ENCODE results near the gene EYS. TPM values are rescaled to one million over a fixed set of nuclear protein-coding genes. Genes with fewer than 3 reads are reported as not detected.
A peak's percentile ranks its signal among the peaks of the same experiment; 100 is the strongest.

Gene EYS
- total RNA-seq, 1 experiment from 2014 or later, result not detected

DNA sequence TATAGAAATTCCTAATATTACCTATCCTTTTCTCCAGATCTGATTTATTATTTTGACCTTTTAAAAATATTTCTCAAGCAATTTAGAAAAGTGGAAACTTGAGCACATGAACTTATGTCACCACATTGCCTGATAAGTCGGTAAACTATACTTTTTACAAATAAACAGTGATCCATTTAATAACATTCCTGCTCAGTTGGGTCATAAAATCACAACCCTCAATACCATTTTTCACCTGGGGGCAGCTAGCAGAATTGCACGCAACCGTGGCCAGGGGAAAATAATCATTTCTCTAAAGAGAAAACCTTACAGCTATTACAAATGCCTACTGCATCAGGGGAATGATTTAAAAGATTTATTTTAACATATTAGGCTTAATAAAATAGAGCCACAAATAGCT, 1456.9 kb downstream of the EYS start:
- Histone ChIP-seq H3K9ac (ENCODE audit: extremely low read depth, insufficient read length, low read length) (no peak overlapping the region), H3K79me1 (ENCODE audit: insufficient read depth, low read depth, low read length, poor library complexity, severe bottlenecking) (no peaks in the 10 kb centered on the region), H2BK20ac (ENCODE audit: low read depth, low read length, poor library complexity, severe bottlenecking) (no peak overlapping the region), H3K23ac (ENCODE audit: insufficient read length, low read depth, low read length) (no peak overlapping the region), H4K20me1 (ENCODE audit: control insufficient read depth, insufficient read depth, insufficient read length) (no peaks in the 10 kb centered on the region), H2AK5ac (ENCODE audit: insufficient read length, low read length) (no peak overlapping the region), H3K18ac (ENCODE audit: insufficient read length, low read depth, low read length) (no peak overlapping the region), H3K14ac (ENCODE audit: insufficient read depth, low read length) (no peak overlapping the region), H3K4ac (ENCODE audit: low read depth, low read length) (no peak overlapping the region), H3K27ac (ENCODE audit: insufficient read length, low read depth, low read length) (no peak overlapping the region), H3K27me3 (ENCODE audit: insufficient read depth, low read length) (no peaks in the 10 kb centered on the region), H2AFZ (ENCODE audit: low read length) (no peak overlapping the region), H3K23me2 (ENCODE audit: insufficient read length, low read depth, low read length, poor library complexity, severe bottlenecking) (no peaks in the 10 kb centered on the region), H4K5ac (ENCODE audit: insufficient read length, low read depth, low read length) (no peak overlapping the region), H4K8ac (replicated peaks; ENCODE audit: insufficient read length, low read depth, low read length) (no peak overlapping the region), H3K9me3 (ENCODE audit: control insufficient read depth, low read depth, low read length) (no peaks in the 10 kb centered on the region), H2BK5ac (ENCODE audit: insufficient read length, low read length) (no peak overlapping the region), H2BK120ac (ENCODE audit: low read depth, low read length, poor library complexity, severe bottlenecking) (no peak overlapping the region), H3K79me2 (ENCODE audit: insufficient read depth, low read length) (no peaks in the 10 kb centered on the region), H2BK12ac (ENCODE audit: insufficient read length, low read depth, low read length) (no peak overlapping the region), H3K4me2 (ENCODE audit: insufficient read depth, insufficient read length, low read length) (no peak overlapping the region), H3T11ph (ENCODE audit: low read length) (no peak overlapping the region), H2BK15ac (ENCODE audit: low read depth, low read length) (no peak overlapping the region), H4K91ac (ENCODE audit: insufficient read length, low read depth, low read length) (no peak overlapping the region), H3K4me1 (ENCODE audit: insufficient read depth, low read length) (no peaks in the 10 kb centered on the region), H3K56ac (ENCODE audit: insufficient read length, low read depth, low read length) (no peak overlapping the region)
- no peaks in the 10 kb centered on the region for H3K4me1 Mint-ChIP-seq
- H3K36me3 Mint-ChIP-seq (ENCODE audit: insufficient read depth in 1 of 3, low read depth in 3 of 3), result no peaks in the 10 kb centered on the region
- TF ChIP-seq, protein P1, sequence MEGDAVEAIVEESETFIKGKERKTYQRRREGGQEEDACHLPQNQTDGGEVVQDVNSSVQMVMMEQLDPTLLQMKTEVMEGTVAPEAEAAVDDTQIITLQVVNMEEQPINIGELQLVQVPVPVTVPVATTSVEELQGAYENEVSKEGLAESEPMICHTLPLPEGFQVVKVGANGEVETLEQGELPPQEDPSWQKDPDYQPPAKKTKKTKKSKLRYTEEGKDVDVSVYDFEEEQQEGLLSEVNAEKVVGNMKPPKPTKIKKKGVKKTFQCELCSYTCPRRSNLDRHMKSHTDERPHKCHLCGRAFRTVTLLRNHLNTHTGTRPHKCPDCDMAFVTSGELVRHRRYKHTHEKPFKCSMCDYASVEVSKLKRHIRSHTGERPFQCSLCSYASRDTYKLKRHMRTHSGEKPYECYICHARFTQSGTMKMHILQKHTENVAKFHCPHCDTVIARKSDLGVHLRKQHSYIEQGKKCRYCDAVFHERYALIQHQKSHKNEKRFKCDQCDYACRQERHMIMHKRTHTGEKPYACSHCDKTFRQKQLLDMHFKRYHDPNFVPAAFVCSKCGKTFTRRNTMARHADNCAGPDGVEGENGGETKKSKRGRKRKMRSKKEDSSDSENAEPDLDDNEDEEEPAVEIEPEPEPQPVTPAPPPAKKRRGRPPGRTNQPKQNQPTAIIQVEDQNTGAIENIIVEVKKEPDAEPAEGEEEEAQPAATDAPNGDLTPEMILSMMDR (conservative IDR thresholded peaks at IDR 0.05), result peak; percentile 59
- no peaks in the 10 kb centered on the region for H3K27me3 Mint-ChIP-seq (ENCODE audit: low read depth)
- H3K27ac Mint-ChIP-seq, result no peak overlapping the region
- H3K4me3 Mint-ChIP-seq, result no peak overlapping the region
- no CpG with 5 or more reads among the region's 3 CpGs for WGBS (ENCODE audit: extremely low coverage, insufficient read length, low lambda C conversion rate)
- no peak for DNase-seq
- peaks cover 2 to 5% of the 10 kb centered on the region in 2 experiments; a peak in 2 of 5 replicates for H3K9me3 Mint-ChIP-seq
